ENCODE results near the gene RBM20.

RBM20 gene

DNA sequence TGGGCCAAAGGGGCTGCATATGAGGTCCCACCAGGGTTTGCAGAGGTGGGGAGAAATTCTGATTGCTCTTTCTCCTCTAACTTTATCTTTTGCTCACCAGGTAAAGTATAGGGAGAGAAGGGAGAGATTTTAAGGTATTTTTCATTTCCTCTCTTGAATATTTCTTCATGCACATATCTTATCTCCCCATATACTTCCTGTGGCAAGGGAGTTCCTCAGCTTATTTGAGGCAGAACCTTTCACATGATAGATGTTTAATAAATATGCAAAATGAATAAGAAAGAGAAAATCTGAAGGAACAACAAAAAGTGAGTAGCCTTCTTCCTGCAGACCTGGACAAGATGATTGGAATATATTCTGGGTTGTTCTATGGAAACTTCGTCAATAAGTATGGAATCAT lies 160.2 kb downstream of the RBM20 start:
- DNase-seq (ENCODE audit: low read depth in 2 of 2, low spot score in 1 of 2) = no peak

DNA sequence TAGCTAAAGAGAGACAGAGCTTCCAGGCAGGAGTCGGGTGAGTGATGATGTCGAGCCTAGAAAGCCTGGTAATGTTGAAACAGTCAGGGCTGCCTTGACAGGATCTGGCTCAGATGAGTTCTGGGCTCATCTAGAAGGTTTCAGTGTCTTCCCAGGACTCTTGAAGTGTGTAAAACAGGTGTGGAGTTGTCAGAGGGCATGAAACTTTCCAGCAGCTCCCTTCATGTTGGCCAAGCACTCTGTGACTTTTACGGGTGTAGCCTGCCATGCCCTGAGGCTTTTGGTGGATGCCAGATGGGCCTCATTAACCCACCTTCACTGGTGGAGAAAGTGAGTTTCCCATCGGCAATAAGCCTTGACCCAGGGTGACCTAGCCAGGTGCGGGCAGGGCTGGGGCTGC lies 161.2 kb downstream of the RBM20 start:
- no peak for DNase-seq (ENCODE audit: low read depth in 2 of 2, low spot score in 1 of 2)

DNA sequence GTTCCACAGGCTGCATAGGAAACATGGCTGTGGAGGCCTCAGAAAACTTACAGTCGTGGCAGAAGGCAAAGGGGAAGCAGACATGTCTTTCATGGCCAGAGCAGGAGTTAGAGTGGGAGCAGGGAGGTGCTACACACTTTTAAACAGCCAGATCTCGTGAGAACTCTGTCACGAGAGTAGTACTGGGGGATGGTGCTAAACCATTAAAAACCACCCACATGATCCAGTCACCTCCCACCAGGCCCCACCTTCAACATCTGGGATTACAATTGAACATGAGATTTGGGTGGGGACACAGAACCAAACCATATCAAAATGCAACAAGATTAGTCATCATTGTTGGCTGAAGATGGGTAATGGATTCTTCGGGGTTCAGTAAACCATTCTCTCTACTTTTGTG lies 162.2 kb downstream of the RBM20 start:
- no peak for DNase-seq (ENCODE audit: low read depth in 2 of 2, low spot score in 1 of 2)

DNA sequence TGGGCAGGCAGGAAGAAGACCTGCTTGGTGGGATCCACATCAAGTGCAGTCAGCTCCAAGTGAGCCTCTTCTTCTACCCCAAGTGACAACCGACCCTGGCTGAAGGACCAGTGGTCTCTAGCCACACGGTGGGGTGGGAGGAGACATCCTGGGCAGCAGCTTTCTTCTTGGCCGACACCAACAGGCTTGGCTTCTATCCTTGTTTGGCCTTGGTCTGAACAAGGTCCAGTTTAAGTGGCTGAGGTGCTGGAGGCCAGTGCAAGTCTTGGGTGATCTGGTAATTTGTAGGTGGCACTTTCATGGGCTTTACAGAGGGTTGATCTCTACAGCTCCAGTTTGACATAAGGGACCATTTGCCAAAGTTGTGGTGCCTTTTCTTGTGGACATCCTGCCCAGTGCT lies 164.0 kb downstream of the RBM20 start:
- no peak for DNase-seq (ENCODE audit: low read depth in 2 of 2, low spot score in 1 of 2)

DNA sequence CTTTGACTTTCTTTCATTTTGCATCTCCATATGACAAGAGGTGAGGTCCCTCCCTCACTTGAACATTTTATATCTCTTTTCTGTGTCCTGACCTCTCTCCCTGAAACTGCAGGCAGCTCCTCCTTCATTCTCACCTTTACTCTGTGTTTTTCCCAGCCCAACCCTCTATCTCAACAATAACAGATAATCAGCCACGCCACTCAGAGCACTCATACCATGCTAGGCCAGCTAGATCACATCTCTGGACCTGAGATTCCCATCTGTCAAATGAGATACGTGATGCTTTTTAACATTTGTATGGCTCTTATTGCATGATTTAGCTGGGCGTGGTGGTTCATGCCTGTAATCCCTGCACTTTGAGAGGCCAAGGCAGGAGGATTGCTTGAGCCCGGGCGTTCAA lies 164.5 kb downstream of the RBM20 start:
- DNase-seq (ENCODE audit: low read depth in 2 of 2, low spot score in 1 of 2) = no peak

DNA sequence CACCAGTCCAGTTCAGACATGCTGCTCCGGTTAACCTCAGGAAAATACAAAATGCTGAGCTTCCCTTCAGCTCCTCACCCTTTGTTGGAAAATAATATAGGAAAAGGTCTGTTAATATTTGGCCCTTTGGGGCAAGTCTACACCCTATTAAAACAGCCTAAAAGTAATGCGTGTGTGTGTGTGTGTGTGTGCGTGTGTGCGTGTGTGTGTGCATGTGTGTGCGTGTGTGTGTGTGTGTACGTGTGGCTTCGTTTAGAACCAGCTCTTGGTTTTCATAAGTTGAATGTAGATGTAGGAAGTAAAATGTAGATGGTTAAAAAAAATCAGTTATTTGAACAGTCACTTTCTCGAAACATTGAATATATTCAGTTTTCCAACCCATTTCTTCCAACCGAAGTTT lies 166.5 kb downstream of the RBM20 start:
- no peak for DNase-seq (ENCODE audit: low read depth in 2 of 2, low spot score in 1 of 2)

DNA sequence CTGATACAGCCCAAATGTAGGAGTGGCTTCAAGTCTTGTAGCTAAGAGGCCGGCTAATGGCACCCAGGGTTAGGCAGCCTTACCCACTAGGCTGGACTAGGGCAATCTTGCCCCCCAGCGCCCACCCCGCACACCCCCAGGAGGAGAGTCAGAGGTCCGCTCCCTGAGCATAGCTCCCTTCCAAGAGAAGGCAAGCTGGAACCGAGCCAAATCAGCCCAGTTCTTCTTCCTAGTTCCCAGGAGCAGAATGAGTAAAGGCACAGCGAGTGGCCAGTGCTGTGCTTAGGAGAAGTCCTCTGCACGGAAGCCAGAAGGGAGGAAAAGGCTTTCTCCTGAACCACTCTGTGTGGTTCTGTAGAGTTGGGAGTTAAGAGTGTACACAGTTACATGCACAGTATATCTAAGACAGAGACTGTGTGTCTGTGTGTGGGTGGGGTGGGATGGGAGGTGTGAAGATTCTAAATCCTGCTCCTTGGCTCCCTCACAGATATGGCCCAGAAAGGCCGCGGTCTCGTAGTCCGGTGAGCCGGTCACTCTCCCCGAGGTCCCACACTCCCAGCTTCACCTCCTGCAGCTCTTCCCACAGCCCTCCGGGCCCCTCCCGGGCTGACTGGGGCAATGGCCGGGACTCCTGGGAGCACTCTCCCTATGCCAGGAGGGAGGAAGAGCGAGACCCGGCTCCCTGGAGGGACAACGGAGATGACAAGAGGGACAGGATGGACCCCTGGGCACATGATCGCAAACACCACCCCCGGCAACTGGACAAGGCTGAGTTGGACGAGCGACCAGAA lies 167.8 kb downstream of the RBM20 start:
- DNase-seq (ENCODE audit: low read depth in 2 of 2, low spot score in 1 of 2) = no peak

DNA sequence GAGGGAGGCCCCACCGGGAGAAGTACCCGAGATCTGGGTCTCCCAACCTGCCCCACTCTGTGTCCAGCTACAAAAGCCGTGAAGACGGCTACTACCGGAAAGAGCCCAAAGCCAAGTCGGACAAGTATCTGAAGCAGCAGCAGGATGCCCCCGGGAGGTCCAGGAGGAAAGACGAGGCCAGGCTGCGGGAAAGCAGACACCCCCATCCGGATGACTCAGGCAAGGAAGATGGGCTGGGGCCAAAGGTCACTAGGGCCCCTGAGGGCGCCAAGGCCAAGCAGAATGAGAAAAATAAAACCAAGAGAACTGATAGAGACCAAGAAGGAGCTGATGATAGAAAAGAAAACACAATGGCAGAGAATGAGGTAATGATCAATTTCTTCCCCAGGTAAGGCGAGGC lies 168.4 kb downstream of the RBM20 start:
- DNase-seq (ENCODE audit: low read depth in 2 of 2, low spot score in 1 of 2) = no peak

DNA sequence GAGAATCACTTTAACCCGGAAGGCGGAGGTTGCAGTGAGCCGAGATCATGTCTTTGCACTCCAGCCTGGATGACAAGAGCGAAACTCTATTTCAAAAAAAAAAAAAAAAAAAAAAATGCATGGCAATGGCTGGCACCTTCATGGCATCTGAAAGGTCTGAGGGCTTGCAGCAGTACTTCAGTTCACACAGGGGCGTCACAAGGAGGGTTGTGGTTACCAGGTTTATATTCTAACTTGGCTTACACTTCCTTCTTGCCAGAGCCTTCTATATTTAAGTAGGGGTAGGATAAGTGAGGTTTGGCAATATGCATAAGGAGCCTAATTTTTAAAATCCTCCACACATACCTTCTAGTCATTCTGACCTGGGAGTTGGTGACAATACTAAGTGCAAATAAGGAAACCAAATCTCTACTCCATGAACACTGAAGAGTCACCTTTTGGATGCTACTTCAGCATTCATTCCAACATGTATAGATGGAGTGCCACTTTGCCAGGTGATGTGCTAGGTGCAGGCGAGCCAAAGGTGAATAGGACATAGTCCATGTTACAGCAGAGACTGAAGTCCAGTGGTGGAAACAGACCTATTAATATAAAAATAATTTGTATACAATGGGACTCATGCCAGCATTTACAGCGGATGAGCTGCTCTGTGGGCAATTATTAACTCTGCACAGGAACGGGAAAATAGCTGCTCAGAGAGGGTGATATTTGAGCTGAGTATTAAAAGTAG lies 169.8 kb downstream of the RBM20 start:
- no peak for DNase-seq (ENCODE audit: low read depth in 2 of 2, low spot score in 1 of 2)

DNA sequence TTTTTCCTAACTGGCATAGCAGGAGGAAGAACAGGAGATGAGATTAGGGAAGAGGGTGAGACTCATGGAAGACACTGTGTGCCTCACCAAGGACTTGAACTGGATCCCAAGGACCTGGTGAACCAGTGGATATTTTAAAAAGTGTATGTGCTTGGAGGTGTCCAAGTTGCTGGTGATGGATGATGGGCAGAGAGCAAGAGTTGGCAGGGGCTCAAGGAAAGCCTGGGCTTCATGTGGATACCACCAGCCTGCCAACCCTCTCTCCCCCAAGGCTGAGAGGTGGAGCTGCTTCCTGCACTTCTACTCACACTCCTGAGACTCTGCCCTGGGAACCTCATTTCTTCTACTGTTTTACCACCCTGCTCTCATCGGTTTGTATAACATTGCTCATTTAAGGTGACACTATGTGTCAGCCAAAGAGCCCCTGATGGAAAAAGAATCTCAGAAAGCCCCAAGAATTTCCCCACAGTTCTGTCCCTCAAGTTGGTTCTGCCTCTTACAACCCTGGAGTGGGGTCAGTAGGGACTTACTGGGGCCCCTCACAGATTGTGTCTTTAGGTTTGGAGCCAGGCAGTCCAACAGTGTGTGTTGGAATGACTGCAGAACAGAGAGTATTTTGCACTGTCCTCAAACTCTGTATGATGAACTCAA lies 171.3 kb downstream of the RBM20 start:
- DNase-seq (ENCODE audit: low read depth in 2 of 2, low spot score in 1 of 2) = no peak

DNA sequence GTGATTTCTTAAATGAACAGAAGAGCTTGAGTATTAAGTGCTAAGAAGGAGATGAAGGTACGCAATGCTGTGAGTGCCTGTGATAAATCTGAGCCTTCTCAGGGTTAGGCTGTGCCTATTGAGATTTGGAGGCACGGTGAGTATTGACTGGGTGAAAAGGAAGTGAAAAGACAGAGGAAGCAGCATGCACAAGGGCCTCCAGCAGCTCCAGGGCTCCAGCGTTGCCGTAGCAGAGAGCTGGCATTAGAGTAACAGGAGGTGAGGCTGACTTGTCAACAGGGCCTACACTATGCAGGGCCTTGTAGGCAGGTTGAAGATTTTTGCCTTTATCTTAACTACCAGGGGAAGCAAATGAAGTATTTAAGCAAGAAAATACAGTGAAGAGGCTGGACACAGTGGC lies 173.5 kb downstream of the RBM20 start:
- DNase-seq (ENCODE audit: low read depth in 2 of 2, low spot score in 1 of 2) = no peak

DNA sequence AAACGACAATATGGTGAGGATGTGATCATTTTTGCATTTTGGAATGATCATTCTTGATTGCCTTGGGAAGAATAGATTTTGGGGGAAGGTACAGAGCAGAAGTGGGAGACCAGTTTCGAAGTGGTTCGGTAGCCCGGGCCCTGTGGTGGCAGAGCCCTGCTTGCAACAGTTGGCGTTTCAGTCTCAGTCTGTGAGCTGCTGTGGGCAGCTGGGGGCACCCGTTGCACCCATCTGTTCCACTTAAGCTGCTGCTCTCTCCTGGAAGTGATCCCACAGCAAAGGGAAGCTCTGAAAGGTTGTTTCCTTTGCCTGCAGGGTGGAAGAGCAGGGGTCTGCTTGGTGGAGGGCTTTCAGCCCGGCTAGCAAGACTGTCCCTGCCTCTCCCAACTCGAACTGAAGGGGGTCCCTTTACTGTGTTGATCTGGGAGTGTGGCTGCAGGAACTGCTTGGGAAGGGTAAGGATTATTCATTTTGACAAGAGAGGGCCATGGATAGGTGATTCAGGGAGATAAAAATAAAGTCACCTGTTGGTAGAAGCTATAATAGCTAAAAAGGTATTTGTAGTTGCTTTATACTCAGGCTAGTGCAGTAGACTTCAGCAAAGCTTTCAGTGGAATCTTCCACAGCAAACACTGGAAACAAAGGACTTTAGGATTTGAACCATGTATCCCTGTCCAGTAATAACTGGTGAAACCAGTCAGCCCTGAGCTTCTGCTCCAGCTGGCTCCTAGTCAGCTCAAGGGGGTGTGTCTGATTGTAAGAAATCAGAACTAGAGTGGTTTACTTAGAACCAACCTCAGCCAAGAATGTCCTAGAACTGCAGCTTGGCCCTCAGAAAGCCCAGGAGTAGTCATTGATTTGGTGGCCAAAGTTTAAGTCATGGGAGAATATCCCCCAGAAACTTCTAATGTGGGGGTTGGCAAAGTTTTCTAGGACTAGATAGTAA lies 174.4 kb downstream of the RBM20 start:
- no peak for DNase-seq (ENCODE audit: low read depth in 2 of 2, low spot score in 1 of 2)

DNA sequence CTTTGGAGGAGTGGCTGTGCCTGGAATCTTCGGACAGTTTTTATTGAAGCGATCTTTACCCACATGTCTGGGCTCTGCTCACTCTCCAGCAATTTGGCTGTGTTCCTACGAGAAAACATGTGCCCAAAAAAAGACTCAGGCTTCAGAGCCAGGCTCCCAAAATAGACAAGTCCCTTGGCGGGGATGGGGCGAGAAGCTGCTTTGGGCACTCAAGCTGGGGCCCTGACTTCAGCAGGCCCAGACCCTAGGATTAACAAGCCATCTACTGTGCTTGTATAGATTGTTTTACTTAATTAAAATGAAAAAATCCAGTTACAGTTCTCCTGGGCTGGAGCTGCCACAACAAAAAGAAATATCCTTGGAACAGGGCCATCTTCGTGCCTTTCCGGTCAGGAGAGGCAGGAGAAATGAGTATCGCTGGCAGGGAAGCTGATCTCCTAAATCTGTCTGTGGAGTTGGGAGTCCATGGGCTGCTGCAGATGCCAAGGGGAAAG lies 176.2 kb downstream of the RBM20 start:
- no peak for DNase-seq (ENCODE audit: low read depth in 2 of 2, low spot score in 1 of 2)

DNA sequence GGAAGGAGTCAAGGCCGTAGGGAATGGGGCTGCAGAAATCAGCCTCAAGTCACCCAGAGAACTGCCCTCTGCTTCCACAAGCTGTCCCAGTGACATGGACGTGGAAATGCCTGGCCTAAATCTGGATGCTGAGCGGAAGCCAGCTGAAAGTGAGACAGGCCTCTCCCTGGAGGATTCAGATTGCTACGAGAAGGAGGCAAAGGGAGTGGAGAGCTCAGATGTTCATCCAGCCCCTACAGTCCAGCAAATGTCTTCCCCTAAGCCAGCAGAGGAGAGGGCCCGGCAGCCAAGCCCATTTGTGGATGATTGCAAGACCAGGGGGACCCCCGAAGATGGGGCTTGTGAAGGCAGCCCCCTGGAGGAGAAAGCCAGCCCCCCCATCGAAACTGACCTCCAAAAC lies 177.4 kb downstream of the RBM20 start:
- DNase-seq (ENCODE audit: low read depth in 2 of 2, low spot score in 1 of 2) = no peak

DNA sequence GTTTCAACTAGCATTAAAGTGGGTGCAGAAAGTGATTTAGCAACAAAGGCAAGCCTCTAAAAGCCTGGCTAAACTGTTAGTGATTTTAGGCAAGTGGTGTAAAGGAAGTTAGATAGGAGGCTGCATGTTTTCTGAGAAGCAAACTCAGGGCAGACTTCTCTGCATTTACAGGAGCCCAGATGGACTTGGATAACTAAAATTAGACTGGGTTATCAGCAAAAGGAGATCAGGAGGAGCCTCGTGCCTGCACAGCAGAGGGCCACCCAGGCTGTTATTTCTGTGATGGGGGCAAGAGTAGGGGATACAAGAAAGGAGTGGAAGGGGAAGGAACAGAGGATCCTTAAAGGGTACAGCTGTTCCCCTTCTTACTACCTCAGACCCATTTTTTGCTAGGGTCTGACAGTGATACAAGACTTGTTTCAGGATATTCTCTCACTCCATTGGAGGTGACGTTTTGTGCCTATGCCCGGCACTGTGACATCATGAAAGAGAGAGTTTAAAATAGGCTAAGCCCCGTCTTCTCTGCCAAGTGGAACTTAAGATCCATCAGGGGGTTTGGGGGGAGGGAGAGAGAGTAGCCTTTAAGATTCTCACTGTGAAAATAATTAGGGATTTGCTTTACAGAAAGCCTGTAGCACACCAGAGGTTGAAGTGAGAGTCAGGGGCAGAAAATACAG lies 178.0 kb downstream of the RBM20 start:
- DNase-seq (ENCODE audit: low read depth in 2 of 2, low spot score in 1 of 2) = no peak

DNA sequence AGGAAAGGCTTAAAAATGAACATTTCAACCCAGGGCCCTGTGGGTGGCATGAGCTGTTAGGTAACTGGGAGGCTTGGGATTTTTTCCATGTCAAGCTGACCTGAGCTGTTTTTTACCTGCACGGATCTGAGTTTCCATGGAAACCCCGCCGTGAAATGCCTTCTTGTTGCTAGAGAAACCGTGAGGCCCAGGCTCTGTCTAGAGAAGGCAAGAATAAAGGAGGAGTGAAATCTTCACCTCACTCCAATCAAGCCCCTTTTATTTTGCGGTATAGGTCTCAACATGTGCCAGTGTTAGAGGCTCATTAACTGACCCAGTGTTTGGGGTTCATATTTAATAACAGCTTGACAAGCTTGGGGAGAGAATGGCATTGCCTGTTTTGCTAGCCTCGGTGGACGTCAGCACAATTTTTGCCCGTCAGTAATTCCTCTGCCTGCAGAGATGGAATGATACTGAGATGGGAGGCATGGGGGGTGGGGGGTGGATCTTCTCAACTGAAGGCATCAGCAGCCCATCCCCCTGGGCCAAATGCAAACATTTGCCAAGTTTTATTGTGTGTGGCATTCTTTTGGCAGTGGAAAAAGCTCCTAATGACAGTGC lies 178.7 kb downstream of the RBM20 start:
- no peak for DNase-seq (ENCODE audit: low read depth in 2 of 2, low spot score in 1 of 2)

DNA sequence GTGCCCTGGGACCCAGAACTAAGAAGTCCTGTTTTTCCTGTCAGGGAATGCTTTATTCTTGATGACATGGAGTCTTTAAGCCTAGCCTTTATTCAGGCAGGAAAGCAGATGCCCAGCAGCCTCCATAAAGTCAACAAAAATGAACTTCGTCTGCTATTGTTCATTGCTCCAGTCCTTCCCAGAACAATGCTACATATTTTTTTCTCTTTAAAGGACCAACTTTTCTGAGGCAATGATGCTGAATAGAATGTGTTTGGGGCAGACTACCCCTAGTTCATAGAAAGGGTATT lies 180.0 kb downstream of the RBM20 start:
- no peak for DNase-seq (ENCODE audit: low read depth in 2 of 2, low spot score in 1 of 2)

DNA sequence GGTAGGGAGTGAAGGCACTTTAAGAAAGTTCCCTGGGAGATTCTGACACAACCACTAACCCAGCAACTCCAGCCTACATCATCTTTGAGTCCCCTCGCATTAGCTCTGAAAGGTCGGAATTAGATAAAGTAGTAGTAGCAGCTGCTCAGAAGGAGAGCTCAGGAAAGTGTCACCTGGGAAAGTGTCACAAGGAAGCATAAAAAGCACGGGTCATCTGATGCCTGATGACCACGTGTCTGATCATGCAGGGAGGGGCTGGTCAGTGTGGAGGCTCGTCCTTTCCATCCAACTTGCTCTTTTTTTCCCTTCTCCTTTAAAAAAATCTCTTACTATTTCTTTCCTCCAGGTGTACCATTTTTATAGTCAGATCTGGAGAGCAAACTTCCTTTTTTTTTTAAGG lies 180.5 kb downstream of the RBM20 start:
- no peak for DNase-seq (ENCODE audit: low read depth in 2 of 2, low spot score in 1 of 2)

DNA sequence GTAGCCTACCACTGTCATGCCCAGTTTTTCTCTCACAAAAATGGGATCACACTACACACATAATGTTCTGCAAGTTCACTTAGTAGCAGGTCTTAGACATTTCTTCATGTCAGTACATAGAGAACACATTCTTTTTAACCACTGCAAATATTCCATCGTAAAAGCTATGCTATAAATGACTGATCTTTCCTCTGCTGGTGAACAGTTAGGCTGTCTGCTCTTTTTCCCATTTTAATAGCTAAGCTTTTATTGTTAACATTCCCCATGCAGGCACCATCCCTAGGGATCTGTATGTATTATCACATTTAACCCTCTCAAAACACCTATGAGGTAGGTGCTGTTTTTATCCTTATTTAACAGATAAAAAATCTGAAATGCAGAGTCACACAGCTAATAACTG lies 181.4 kb downstream of the RBM20 start:
- no peak for DNase-seq (ENCODE audit: low read depth in 2 of 2, low spot score in 1 of 2)

DNA sequence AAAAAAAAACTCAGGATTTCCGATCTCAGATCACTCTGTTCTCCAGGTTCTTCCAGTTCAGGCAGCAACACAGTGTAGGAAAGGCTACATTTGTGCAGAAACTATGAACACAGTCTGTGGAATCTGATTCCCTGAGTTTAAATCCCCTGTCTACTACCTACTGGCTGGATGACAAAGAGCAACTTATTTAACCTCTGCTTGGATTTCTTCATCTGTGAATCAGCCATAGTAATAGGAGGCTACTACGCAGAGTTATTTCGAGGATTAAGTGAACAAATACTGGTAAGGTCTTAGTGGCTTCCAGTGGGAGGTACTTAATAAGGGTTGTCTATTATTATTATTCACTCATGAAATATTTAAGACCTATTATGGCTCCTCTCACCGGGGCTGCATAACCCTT lies 183.3 kb downstream of the RBM20 start:
- DNase-seq (ENCODE audit: low read depth in 2 of 2, low spot score in 1 of 2) = no peak
